HG03159 (cell line): ENCODE measurements around the gene UBAC2.
A peak's percentile ranks its signal among the peaks of the same experiment; 100 is the strongest.
"Not testable (repeated sequence)": the region's sequence is repeated elsewhere in the genome, so short reads cannot be mapped to it uniquely, and the experiment has no call there.

ENCODE experiments used
- ATAC-seq: cut with Tn5 transposase; IDR thresholded peaks from one replicate; pipeline ENCODE4 v1.9.1; 2021; ENCODE audit warnings: mild to moderate bottlenecking, moderate library complexity; ENCODE audit not compliant: unreplicated experiment

Gene UBAC2

DNA sequence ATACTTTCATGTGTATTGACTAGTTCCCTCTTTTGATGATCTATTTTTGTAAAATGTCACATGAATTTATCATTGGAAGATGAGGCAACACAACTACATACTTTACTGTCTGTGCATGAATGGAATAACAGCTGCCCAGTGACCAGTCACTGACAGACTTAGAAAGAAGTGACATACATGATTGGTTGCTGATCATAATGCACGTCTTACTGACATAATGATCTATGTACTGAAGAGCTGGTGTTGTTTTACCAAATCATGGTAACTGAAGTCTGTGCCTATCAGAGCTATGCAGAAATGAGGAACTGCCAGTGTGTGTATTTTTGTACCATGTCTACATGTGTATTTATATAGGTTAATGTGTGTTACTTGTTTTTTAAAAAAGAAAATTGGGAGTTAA, 31.1 kb downstream of the UBAC2 start:
- peak; percentile 50 for ATAC-seq

DNA sequence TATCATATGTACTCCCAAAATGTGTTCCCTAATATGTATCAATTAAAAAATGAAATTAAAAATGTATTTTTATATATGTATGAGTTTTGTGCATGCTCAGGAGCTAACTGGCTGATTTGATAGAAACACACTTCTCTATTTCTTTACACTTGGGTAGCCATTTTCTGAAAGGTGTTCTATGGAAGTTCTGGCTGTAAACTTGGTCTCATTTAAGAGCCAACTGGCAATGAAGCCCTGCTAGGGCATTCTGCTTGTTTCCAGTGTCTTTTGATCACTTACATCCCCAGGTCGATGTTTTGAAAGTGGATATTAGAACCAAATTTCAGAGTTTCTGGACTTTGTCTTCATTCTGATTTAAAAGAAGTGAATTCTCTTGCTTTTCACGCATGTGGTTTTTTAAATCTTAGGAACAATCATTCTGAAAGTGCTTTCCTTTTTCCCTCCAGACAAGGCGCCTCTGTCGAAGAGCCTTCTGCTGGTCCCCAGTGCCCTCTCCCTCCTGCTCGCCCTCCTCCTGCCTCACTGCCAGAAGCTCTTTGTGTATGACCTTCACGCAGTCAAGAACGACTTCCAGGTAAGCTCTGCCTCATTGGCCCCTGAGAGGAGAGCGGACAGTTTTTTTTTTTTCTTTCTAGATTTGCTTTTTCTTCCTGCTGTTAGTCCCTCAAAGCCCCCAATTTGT, 37.5 kb downstream of the UBAC2 start:
- no peak for ATAC-seq

DNA sequence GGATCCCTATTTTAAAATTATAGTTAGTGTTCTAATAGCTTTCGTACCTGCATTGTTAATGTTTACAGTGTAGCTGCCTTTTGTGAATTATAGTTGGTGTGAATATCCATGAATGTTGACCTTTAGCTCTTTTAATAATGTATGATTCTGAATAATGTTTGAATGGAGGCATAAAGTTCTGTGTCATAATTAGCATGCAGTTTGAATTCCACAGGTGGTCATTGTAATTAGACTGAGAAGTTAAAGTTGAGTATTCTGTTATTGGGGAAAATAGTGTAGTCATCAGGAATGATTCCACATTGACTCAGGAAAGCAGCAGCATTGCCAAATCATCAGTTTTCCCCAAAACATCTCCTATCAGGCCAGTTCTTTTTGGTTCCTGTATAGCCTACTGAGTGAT, 45.4 kb downstream of the UBAC2 start:
- no peak for ATAC-seq

DNA sequence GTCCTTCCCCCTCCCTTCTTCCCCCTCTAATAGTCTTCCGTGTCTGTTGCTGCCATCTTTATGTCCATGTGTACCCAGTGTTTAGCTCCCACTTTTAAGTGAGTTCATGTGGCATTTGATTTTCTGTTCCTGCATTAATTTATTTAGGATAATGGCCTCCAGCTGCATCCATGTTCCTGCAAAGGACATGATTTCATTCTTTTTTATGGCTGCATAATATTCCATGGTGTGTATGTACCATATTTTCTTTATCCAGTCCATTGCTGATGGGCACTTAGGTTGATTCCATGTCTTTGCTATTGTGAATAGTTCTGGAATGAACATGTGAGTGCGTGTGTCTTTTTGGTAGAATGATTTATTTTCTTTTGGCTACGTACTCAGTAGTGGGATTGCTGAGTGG, 48.5 kb downstream of the UBAC2 start:
- not testable (repeated sequence) for ATAC-seq

DNA sequence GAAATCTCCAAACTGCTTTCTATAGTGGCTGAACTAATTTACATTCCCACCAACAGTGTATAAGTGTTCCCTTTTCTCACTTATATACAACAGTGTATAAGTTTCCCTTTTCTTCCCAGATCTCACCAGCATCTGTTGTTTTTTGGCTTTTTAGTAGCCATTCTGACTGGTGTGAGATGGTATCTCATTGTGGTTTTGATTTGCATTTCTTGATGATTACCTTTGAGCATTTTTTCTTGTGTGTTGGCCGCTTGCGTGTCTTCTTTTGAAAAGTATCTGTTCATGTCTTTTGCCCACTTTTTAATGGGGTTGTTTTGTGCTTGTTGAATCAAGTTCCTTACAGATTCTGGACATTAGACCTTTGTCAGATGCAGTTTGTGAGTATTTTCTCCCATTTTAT, 49.0 kb downstream of the UBAC2 start:
- ATAC-seq, result not testable (repeated sequence)

DNA sequence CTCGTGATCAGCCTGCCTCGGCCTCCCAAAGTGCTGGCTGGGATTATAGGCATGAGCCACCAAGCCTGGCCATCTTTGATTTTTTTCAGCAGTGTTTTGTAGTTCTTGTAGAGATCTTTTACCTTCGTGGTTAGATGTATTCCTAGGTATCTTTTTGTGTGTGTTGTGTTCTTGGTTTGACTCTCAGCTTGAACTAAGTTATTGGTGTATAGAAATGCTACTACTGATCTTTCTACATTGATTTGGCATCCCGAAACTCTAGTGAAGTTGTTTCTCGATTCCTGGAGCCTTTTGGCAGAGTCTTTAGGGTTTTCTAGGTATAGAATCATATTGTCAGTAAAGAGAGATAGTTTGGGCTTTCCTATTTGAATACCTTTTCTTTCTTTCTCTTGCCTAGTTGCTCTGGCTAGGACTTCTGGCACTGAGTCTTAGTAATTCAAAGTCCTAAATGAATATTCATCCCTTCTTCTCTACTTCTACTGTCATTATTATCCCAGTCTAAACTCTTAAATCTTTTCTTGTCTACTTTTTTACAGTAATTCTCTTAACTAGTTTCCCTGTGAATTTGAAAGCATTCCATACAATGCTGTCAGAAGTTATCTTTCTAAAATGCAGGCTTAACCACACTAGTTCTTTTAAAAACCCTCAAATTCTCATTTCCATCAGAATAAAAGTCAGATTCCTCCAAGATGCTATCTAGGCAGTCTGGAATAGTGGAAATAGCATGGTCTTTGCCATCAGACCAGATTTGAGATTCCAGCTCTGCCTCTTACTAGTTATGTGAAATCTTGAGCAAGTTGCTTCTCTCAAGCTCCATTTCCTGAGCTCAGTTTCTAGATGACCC, 50.5 kb downstream of the UBAC2 start:
- ATAC-seq, result no peak

DNA sequence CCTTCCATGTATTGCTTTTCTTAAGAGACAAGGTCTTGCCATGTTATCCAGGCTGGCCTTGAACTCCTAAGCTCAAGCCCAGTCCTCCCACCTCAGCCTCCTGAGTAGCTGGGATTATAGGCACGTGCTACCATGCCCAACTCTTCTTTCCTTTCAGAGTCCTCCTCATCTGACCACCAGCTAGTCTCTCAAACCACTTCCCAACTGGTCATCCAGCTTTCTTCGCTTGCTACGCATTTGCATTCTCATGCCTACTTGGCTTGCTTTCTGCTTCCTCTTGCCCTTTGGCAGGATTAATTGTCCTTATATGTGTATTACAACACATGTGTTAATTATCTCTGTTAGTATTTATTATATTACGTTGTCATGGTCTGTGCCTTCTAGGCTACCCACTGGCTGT, 51.3 kb downstream of the UBAC2 start:
- no peak for ATAC-seq

DNA sequence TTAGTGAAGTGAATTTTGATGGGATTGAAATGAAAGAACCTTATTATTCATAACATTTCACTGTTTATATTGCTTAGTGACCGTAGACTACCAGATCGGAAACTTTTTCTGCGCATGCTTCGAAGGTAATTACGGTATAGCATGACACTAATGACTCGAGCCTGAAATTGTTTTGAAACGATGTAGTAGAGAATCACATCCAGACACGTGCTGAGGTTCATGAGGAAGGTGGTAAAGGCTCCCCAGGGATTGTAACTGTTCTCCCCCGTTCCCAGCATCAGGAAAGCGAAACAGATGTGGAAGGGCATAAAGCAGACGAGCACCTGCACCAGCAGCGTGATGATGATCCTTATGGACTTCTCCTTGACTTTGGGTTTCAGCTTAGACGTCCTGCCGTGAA, 54.2 kb downstream of the UBAC2 start:
- no peak for ATAC-seq

DNA sequence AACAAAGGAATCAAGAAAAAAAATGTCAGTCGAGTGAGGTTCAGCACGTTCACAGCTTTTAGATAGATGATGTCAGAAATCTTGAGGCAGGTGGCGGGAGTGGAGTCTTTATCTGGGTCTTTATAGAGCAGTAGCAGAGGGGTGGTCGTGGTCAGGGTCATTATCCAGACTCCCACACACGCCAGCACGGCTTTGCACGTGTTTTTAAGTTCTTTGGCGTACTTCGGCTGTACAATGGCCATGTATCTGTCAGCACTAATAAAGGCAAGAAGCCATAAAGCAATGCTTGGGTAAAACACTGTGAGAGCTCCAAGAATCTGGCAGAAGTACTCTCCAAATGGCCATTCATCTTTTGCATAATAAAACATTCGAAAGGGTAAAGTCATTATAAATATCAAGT, 54.6 kb downstream of the UBAC2 start:
- no peak for ATAC-seq

DNA sequence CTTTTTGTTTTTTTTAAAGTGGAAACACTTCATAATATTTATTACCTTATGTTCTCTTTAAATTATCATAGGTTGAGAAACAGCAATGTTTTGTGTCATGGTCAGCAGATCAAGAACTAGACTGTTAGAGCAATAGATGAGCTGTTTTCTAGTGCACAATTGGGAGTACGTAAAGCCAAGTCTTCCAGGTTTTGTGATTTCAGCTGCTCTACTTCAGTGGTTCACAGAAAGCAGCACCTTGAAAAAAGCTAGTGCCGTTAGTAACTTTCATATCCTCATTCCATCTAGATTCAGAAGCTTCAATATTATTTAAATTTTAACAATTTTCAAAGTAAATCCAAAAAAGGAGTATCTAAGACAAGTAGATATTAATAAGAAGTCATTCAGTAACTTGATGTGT, 55.6 kb downstream of the UBAC2 start:
- no peak for ATAC-seq

DNA sequence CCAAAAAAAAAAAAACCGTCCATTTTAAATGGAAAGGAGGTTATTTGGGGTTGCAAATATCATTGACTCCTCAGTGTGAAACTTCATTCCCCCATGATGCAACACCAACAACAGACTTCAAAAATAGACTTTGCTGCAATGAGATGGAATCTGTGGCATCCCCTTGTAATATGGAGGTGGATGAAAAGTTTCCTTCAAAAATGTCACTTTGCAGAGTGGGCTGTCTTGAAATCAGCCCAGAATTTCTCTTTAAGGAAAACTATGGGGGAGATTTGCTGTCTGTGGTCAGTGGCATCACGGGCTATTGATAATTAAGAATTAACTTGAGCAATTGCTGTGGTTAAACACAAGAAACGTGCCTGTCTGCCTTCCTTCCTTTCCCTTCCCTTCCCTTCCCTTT, 56.1 kb downstream of the UBAC2 start:
- ATAC-seq, result no peak

DNA sequence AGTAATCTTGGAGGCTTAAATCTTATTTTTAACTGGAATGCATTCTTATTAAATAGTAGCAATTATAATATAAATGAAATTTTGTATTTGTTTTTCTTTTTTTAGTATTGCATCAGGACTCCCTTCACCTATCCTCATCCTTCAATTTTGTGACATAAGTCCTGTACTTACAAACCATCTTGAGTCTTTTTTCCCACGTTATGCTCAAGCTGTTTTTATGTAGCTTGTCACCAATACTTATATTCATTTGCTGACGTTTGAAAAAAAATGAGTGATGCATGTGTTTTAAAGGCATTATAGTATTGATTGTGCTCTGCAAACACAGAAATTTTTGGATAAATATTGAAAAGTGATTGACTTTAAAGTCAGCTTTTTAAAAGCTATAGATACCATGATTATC, 56.6 kb downstream of the UBAC2 start:
- no peak for ATAC-seq

DNA sequence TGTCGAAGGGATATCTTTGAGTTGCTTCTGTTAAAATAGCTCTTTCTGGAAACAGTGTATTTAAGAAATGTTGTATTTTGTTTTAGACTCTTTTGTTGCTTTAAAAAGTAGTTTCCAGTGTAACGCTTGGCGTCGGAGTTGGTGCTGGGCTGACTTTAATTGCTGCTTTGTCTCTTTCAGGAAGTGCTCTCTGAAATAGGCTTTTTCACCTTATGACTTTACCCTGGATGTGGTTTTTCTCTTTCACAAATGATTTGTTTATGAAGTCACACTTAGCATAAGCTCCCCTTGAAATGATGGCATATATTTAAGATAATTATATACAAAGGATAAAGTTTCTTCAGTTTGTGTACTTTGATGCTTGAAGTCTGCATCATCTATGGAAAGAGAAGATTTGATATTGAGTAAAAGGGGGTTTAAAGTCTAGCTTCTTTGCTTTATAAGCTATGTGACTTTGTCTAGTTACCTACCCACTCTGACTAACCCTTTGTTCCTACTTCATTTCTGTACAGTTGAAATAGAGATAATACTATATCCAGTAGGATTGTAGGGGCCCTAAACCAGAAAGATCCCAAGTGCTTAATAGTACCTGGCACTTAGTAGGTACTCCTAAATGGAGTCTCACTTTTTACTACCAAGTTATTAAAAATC, 57.7 kb downstream of the UBAC2 start, which contains the start of gene GPR18:
TSS of gene GPR18 (minus strand) at position 170 of the 651 bp plus-strand sequence. CDS start 2,507 bp downstream, outside the sequence.
- peak; percentile 89 for ATAC-seq

DNA sequence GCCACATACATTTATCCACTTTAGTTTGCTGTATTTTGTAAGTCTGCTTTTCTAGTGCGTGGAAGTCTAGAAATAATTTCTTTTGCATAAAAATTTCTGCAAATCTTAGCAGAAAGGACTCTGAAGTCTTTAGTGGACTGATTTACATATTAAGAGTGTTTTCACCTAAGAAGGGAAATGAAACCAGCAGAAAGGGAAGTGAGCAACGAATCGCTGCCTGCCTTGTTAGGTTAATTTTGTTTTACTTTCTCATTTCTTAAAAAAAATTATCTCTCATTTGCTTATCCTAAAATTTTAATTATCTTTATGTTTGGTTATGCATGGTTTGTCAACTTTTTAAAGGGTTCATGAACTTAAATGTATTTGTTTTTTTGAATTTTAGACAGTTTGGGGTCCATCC, 58.3 kb downstream of the UBAC2 start:
- ATAC-seq, result peak; percentile 58

DNA sequence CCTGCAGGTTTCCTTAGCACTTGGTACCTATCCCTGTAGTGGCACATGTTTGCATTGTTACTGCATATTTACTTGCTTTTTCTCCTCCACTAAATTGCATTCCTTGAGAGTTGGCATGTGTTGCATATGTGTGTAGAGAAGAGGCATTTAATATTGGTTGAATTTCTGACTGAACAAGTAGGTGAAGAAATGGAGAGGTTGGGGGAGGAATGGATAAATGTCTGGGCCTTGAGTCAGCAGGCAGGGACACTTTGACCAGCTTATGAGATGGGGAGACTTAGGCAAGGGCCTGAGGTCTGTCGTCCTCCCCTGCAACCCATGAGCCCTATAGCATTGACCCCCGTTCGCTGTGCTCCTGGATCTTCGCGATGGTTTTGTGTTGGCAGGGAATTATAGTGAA, 59.6 kb downstream of the UBAC2 start:
- ATAC-seq, result no peak

DNA sequence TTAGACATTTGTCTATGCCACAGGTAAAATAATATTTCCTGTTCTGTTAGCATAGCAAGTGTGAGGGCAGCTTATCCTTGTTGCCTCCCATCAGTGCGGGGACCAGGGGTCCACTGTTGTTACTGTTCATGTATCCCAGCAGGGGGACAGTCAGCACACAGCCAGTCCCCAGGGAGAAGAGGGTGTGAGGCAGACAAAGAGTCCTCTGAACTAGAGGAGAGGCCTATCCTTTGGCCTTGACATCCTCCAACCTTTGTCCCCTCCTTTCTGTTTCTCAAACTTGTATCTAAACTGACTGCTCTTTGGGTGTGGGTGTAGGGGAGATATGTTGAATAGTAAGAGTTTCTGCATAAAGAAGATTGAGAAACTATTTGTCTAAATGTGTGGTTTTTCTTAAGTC, 60.4 kb downstream of the UBAC2 start:
- ATAC-seq, result no peak

DNA sequence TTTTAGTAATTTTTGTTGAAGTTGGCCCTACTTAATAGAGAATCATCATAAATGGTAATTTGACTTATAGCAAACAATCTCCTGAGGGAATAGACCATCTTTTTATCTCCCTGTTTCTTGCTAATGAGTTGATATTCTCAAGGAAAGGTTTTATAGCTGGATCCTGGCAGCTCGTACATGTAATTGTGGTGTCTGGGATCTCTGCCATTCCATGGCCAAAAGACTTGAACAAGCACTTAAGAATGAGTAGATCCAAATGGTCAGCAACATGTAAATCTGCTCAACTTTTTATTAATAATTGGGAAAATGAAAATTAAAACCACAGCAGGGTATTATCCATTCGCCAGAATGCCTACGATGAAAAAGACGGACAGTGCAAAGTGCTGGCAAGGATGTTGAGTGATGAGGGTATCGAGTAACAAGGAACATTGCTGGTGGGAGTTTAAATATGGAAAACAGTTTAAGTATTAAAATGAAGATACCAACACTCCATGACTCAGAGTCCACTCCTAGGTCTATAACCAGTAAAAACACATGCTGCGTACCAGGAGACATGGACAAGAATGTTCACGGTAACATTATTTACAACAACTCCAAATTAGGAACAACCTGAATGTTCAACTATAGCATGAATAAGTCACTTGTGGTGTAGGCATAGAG, 62.6 kb downstream of the UBAC2 start:
- no peak for ATAC-seq

DNA sequence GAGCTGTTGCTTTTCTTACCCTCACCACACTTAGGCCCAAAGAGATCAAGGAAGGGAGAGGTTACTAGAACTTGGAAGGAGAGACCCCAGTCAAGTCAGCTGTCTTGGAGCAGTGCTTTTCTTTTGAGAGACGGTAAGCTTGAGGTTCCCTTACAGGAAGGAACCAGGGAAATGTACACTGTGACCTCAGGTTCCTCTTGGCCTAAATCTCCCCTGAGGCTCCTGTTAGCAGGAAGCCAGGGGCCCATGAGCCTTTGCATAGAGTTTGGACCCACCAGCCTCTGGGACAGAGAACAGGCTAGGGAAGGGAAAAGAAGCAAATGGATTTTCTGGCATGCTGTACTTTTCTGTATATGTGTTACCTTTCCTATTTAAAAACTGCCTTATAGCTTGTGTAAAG, 63.4 kb downstream of the UBAC2 start:
- no peak for ATAC-seq

DNA sequence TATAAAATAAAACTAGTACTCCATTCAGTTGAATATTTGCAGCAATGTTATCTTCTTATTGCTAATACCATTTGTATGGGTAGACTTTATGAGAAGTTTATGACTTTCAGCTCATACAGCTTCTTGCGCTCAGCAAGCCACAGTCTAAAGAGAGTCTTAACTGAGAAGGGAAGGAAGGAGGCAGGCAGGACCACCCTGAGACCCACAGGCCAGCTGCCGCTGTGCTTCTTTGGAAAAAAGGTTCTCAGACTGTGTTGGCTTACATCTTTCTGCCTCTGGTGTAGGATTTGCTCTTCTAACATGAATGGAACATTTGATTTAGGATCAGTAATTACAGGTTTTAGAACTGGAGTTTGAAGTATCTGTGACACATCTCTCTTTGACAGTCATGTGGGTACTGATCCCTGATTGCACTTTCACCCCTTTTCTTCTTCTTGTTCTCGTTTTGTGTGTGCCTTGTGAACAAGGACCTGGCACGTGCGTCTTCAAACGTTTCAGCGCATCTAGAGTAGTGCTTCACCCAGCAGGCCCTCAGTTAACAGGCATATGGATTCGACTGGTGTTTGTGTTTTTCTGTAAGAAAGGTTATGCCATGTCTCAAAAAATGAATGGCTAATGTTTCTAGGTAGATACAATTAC, 64.6 kb downstream of the UBAC2 start:
- ATAC-seq, result no peak

DNA sequence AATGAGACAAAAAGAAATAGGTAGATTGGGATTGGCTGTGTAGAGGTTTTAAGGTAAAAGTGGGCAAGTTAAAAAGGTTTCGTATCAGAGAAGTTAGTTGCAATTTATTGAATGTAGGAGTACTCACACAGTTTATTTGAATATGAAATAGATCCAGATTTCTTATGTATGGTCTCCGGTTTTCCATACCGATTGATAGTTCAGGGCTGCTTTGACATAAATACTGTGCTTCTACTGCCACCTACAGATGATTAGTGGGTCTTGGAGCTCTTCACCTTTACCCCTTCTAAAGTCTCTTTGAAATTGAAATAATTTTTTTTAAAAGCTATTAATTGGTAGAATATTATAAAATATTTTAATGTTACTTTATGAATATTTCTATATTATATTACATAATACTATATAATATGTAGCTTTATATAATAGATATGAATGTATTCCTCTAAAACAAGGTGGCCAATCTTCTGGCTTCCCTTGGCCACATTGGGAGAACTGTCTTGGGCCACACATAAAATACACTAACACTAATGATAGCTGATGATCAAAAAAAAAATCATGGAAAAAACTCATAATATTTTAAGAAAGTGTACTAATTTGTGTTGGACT, 65.3 kb downstream of the UBAC2 start:
- no peak for ATAC-seq
